GM12875 (cell line): Measurements from ENCODE around the gene ARL15.

Source experiments
- H3K4me3 ChIP-seq: one replicate; pipeline ENCODE4 v1.5.1; 2011; ENCODE audit warnings: low read depth, low read length, control low read depth
- CTCF ChIP-seq: IDR thresholded peaks from 2 replicates; pipeline ENCODE4 v1.5.1; 2011; ENCODE audit warnings: low read depth, mild to moderate bottlenecking, control low read depth, inconsistent platforms, low read length, moderate library complexity, borderline replicate concordance; ENCODE audit not compliant: insufficient read depth

Gene ARL15

DNA sequence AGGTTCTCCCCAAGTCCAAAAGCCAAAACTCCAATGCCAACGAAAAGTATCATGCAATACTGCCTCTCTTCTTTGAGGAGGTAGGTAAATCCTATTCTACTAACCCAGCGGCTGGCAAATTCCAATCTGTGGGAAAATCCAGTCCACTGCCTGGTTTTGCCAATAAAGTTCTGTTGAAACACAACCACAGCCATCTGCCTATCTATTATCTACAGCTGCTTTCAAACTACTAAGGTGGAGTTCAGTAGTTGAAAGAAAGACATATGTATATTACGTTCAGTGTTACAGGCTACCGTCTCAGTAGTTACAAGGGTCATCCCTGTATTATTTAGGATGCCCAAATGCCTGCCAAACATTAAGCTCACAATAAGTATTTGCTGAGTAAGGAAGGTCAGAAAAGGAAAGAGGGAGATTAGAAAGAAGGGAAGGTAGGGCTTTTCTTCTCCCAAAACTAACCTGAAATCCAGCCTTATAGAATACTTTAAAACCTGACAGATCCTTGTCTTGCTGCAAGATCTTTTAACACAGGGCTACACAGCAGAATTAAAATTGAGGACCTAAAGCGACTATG, 16.2 kb downstream of the ARL15 start:
- TF ChIP-seq CTCF = no peak
- H3K4me3 ChIP-seq = no peak overlapping the region

- no peak for TF ChIP-seq CTCF
- H3K4me3 ChIP-seq = no peak overlapping the region
Measured at GRCh38 chr5:54292866-54293265, 17.5 kb downstream of the ARL15 start.

DNA sequence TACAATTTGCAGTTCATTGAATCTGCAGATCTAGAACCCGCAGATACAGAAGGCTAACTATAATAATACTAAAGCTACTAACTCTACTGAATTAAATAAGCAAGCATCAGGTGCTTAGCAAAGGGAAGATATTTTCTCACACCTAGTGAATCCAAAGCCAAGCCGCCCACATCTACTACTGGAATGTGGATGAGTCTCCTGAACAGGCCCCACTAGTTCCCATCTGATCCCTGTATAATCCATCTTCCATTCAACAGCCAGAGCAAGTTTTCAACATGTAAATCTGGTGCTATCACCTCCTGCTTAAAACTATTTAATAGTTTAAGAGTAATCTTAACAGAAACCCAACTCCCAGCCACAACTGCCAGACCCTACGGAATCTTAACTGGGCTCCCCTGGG, 18.9 kb downstream of the ARL15 start:
- no peak for TF ChIP-seq CTCF

GRCh38 chr5:54289769-54290168, 20.6 kb downstream of the ARL15 start:
- no peak for TF ChIP-seq CTCF
- no peak overlapping the region for H3K4me3 ChIP-seq

More for the DNA sequence above, 18.9 kb downstream of the ARL15 start:
- no peak overlapping the region for H3K4me3 ChIP-seq

DNA sequence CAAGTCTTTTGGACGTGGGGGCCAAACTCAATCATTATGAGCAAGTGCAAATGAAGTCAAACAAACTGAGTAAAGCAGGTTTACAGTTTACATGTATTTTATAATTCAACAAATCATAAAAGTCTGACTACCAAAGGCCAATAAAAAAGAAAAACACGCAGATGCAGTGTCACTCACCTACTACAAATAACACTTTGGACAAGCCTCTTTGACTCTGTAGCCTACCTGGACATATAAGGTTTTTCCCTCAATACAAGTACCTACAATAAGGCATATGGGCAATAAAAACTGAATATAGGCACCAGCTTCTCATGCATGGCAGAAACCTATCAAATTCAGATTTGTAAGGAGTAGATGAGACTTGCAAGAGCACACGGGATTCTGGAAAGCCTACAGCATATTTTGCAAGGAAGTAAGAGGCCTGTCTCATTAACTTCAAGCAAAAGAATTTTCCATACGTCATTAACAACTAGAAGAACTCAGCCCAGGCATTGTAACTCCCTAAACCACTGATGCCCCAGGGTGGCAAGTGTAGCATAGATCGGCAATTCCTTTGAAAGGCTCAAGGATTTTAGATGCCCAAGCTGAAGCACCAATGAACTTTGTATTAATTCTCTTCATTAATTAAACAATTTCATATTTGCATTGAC, 21.7 kb downstream of the ARL15 start:
- H3K4me3 ChIP-seq = no peak overlapping the region

DNA sequence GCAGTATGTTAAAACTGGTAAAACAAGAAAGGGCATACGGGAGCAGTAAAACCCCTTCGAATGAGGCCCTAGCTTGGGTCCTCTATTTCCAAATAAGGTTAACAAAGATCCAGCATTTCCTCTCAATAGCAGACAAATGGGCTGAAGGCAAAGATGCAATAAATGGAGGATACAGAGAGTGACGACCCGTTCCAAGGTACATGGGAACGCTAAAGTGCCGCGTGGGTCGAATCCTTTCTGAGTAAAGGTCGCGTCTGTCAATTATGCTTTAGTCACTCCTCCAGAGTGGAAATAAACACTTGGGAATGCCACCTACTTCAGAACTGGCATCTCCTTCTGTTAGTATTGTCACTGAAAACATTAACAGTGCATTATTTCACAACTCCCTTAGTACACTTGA, 24.7 kb downstream of the ARL15 start:
- TF ChIP-seq CTCF = no peak

More for the DNA sequence above, 21.7 kb downstream of the ARL15 start:
- no peak for TF ChIP-seq CTCF

GRCh38 chr5:54284586-54284985, 25.8 kb downstream of the ARL15 start:
- H3K4me3 ChIP-seq = no peak overlapping the region

More for the DNA sequence above, 24.7 kb downstream of the ARL15 start:
- H3K4me3 ChIP-seq = no peak overlapping the region

More at GRCh38 chr5:54284586-54284985, 25.8 kb downstream of the ARL15 start:
- no peak for TF ChIP-seq CTCF
